Body of pancreas (tissue), 4 donors: ENCODE data around the gene KCNK2.

Experiments
- CTCF ChIP-seq, 7 experiments: fragments of 450-650 bp in 4 of 7; fragments of 200-600 bp in 3 of 7; sonication (generic) in 3 of 7; IDR thresholded peaks; one replicate each; pipeline ENCODE4 v1.5.1; 2016 to 2019; ENCODE audit warnings: antibody characterized with exemption in 7 of 7
- POLR2A ChIP-seq, 3 donors: fragments of 450-650 bp; IDR thresholded peaks; one replicate each; pipeline ENCODE4 v1.6.1; 2016; ENCODE audit warnings: antibody characterized with exemption in 3 of 3, mild to moderate bottlenecking in 2 of 3

DNA sequence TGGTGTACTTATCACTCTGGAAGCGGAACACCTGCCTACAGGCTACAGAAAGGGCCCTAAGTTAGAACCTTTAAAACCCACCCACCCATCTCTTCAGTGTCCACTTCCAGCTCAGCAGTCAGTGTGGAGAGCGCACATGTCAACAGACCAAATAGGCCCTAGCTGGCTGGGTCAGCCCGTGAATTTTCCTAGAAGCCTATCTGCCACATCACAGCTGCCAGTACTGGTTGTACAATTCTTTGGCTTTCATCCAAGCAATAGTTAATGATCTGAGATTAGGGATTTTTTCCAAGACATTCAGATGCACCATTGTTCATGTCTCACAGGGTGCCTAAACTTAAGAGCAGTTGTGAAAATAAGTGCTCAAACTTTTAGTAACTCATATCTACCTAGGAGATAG is 197.1 kb downstream of the KCNK2 start:
- no peak for TF ChIP-seq CTCF (IDR thresholded peaks at IDR 0.05)
- no peak for TF ChIP-seq POLR2A (IDR thresholded peaks at IDR 0.05)
